Kidney (tissue), 14 donors: ENCODE results near the gene TCERG1L. TPM values are rescaled to one million over a fixed set of nuclear protein-coding genes. Genes with fewer than 3 reads are reported as not detected.

Experiments used
- DNase-seq, 5 donors: peaks; one replicate each; pipeline ENCODE4 v3.0.0-alpha.2; 2013 to 2020
- FAIRE-seq: peaks from 2 replicates; lab custom pipeline; 2012; peaks lifted over from hg19 to GRCh38; lab: Jason Lieb, UNC
- H3K27ac ChIP-seq, 2 donors: one replicate each; pipeline ENCODE4 v1.7.0; 2013; ENCODE audit warnings: low read depth in 2 of 2, low read length in 2 of 2, inconsistent platforms in 1 of 2
- H3K27me3 ChIP-seq: one replicate; pipeline ENCODE4 v1.7.1; 2013; ENCODE audit warnings: low read length, inconsistent platforms; ENCODE audit not compliant: control insufficient read depth, insufficient read depth
- H3K36me3 ChIP-seq, 3 donors: one replicate each; pipeline versions ENCODE4 v1.7.0 to v1.7.1; 2013; ENCODE audit warnings: low read length in 3 of 3, control low read depth in 1 of 3, inconsistent platforms in 1 of 3; ENCODE audit not compliant: insufficient read depth in 3 of 3, control insufficient read depth in 2 of 3
- H3K4me1 ChIP-seq, 3 donors: one replicate each; pipeline versions ENCODE4 v1.7.0 to v1.7.1; 2013; ENCODE audit warnings: low read length in 3 of 3, inconsistent platforms in 1 of 3, low read depth in 1 of 3; ENCODE audit not compliant: control insufficient read depth in 2 of 3, insufficient read depth in 2 of 3
- H3K4me3 ChIP-seq, 3 donors: one replicate each; pipeline versions ENCODE4 v1.7.0 to v1.8.1; 2013; ENCODE audit warnings: low read length in 3 of 3, control low read depth in 1 of 3, inconsistent platforms in 1 of 3
- H3K9ac ChIP-seq, 3 donors: one replicate each; pipeline versions ENCODE4 v1.7.0 to v1.7.1; 2013; ENCODE audit warnings: low read length in 3 of 3, control low read depth in 1 of 3, inconsistent platforms in 1 of 3
- H3K9me3 ChIP-seq, 3 donors: one replicate each; pipeline versions ENCODE4 v1.7.0 to v1.7.1; 2013; ENCODE audit warnings: low read length in 3 of 3, control low read depth in 1 of 3, inconsistent platforms in 1 of 3; ENCODE audit not compliant: control insufficient read depth in 2 of 3, insufficient read depth in 1 of 3
- intact Hi-C: fragments of 100-400 bp; cut with DNase I; formaldehyde crosslinking; loops from one replicate; pipeline ENCODE4 v1.11.1; 2022
- polyA plus RNA-seq: library from polyadenylated mRNA; stranded (reverse); fragments of 350-450 nt; fragmentation: Illumina TruSeq; extraction: RNeasy Lipid Tissue Mini Kit (QIAGEN cat#74804); gene quantifications from one replicate; pipeline ENCODE4 v1.2.3, GENCODE V29; 2014; ENCODE audit warnings: low read depth, low replicate concordance; ENCODE audit not compliant: insufficient read depth
- total RNA-seq: library from RNA; stranded (reverse); fragmentation: NEBNext Ultra II Directional; extraction: Animal tissue kit (Norgen Biotek cat#: 25700); gene quantifications from one replicate; pipeline ENCODE4 v1.2.1, GENCODE V29; 2021
- TF ChIP-seq, protein P1 (sequence below): IDR thresholded peaks from 3 replicates; pipeline ENCODE4 v1.5.1; 2012; ENCODE audit warnings: mild to moderate bottlenecking, moderate library complexity, borderline replicate concordance; ENCODE audit not compliant: insufficient read depth; ENCODE audit errors: extremely low read depth
- donor health status: control.
- donor health status: control.
- donor health status: control.
- donor health status: control.
- donor health status: control.
- donor health status: DM: yes; HTN: yes; CAD: no.
- donor health status: Normal renal cell carcinoma (clear cell type).

Gene TCERG1L
- total and polyA plus RNA-seq, 2 donors from 2014 or later: not detected

DNA sequence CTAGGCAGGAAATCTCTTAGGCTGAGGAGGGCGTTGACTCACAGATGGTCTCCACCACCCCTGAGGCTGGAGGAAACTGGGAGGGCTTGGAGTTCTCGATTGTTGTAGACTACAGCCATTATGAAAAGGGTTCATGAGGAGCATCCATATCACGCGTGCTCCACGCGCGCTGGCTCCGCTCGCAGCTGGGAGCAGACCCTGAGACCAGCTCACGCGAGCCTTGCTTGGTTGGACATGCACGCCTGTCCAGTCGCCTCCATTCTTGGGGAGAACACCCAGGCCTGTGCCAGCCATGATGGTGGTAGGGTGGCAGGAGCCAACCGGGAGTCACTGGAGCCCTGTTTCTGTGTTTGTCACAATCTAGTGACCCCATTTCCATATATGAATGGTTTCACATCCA, 139.1 kb downstream of the TCERG1L start:
- Histone ChIP-seq H3K4me1 (no peaks in the 10 kb centered on the region), H3K4me3 (no peak overlapping the region), H3K27me3 (no peaks in the 10 kb centered on the region), H3K27ac (no peak overlapping the region), H3K36me3 (peaks cover 0 to 3% (median 3%) of the 10 kb centered on the region in 3 donors), H3K9ac (no peak overlapping the region), H3K9me3 (peaks cover 0 to 7% (median 6%) of the 10 kb centered on the region in 3 donors)
- TF ChIP-seq, protein P1, sequence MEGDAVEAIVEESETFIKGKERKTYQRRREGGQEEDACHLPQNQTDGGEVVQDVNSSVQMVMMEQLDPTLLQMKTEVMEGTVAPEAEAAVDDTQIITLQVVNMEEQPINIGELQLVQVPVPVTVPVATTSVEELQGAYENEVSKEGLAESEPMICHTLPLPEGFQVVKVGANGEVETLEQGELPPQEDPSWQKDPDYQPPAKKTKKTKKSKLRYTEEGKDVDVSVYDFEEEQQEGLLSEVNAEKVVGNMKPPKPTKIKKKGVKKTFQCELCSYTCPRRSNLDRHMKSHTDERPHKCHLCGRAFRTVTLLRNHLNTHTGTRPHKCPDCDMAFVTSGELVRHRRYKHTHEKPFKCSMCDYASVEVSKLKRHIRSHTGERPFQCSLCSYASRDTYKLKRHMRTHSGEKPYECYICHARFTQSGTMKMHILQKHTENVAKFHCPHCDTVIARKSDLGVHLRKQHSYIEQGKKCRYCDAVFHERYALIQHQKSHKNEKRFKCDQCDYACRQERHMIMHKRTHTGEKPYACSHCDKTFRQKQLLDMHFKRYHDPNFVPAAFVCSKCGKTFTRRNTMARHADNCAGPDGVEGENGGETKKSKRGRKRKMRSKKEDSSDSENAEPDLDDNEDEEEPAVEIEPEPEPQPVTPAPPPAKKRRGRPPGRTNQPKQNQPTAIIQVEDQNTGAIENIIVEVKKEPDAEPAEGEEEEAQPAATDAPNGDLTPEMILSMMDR: no peak
- intact Hi-C loops: no loop called here
- FAIRE-seq (no peak), DNase-seq (peak in 1 of 5 donors; percentile 69)

DNA sequence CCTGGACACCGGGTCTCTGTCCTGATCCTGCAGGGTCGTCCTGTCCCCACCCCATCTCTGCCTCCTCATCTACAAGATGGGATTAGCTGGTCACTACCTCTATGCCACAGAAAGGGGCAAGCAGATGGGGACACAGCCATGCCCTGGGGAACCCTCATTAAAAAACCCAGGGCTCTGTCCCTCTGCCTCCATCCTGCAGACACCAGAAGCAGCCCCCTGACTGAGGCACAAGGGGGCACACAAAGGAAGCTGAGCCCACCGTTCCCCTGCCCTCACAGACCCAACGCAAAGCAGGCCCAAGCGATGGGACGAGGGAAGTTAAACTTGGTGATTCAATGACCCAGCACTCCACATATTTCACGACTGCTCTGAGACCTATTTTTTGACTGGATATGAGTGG, 142.4 kb downstream of the TCERG1L start:
- Histone ChIP-seq H3K4me1 (no peaks in the 10 kb centered on the region), H3K4me3 (no peak overlapping the region), H3K27ac (no peak overlapping the region), H3K36me3 (no peaks in the 10 kb centered on the region), H3K9me3 (no peaks in the 10 kb centered on the region), H3K27me3 (no peaks in the 10 kb centered on the region), H3K9ac (no peak overlapping the region)
- TF ChIP-seq, protein P1: no peak
- intact Hi-C loops: no loop called here
- DNase-seq (no peak), FAIRE-seq (no peak)

DNA sequence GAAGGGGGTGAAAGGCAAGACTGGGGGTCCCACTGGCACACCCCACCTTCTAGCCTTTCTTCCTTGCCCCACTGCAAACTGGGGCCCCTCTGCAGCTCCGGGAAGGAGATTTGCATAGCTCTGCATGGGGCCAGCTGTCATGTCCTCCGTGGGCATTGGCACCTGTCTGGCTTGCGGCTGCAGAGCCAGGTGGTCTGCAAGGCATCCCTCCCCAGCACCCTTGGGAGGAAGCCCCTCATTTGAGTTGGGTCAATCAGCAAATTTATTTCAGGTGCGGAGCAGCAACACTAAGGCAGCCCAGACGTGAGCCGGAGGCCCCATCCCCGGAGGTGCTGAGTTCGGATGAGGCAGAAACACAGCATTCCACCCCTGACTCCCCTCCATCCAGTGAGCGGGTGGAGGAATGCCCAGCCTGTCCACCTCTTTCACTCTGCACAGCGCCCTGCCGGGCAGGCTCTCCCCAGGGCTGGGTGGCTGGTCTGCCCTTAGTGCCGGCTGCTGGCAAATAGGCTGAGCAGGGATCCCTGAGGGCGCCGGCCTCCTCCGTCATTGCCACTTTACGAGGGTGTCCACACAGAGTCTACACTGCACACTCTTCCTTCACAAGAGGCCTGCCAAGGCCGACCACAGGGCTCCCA, 143.2 kb downstream of the TCERG1L start:
- intact Hi-C loops: no loop called here
- TF ChIP-seq, protein P1: no peak
- no peak for DNase-seq
- Histone ChIP-seq H3K4me3 (no peak overlapping the region), H3K9me3 (no peaks in the 10 kb centered on the region), H3K27ac (no peak overlapping the region), H3K27me3 (no peaks in the 10 kb centered on the region), H3K36me3 (no peaks in the 10 kb centered on the region), H3K4me1 (no peaks in the 10 kb centered on the region), H3K9ac (no peak overlapping the region)
- no peak for FAIRE-seq
